ENCODE results near the gene ADGRG7. TPM values are rescaled to one million over a fixed set of nuclear protein-coding genes. Genes with fewer than 3 reads are reported as not detected.

ADGRG7 gene
- total and polyA plus RNA-seq, 9 of the 15 experiments (the other 6 are each of a cell fraction or from before 2014, with no cell fraction given), result 0.03 TPM; not detected in 7

DNA sequence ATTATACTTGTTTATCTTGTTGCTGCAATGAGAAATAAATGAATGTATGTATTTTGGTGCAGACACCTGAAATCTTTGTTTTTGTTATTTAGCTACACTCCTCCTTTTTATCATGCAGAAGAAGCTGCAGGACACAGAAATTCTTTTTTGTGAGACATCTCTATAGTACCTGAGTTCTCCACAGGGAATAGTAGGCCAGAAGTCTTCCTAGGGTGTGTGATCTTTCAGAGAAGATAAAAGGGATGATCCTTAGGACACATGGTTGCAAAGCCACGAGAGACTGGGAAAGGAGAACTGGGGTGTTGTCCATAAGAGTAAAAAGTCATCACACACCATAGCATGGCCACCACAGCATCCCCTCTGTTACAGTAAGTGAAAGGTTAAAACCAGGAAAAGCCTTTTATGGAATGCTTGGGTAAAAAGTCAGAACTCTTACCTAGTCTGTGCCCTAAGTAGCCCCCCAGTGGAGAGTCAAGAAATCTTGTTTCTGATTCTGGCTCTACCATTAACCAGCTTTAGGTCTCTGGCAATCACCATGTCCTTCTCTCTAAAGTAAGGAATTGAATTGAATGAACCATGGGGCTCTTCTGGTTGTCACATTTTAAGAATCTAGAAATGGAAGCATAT lies 31.9 kb upstream of the ADGRG7 start:
- 18% methylated on average over 1 of the region's 1 CpG for WGBS (ENCODE audit: insufficient coverage, low coverage, missing lambda C conversion rate)

DNA sequence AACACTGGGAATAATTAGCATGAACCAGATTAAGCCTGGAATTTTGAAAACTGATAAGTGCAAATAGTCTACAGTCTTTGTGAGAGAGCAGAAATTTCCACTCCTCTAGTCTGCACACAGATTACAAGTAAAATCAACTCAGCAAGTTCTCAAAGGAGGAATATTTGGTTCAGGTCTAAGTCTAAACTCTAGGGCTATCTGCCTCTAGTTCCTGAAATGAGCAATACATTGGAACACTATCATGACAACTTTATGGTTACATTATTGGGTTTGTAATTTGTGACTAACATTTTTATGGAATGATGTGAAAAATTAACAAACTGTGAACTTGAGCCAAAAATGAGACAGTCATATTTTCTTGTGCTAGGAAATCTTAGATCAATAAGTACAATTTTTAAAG lies 30.8 kb upstream of the ADGRG7 start:
- H3K27ac ChIP-seq (ENCODE audit: extremely low read depth, low read depth, low read length), result no peak overlapping the region
- no peak overlapping the region for H2AFZ ChIP-seq (ENCODE audit: low read depth, low read length)
- H4K20me1 ChIP-seq (replicated peaks; ENCODE audit: control insufficient read depth, insufficient read depth, low read length), result no peaks in the 10 kb centered on the region
- ChIA-PET POLR2A (interaction anchor here (1.0 kb wide), 1 partner anchor 755 kb away, joined by 4 read pairs; no protein-coding TSS in a partner anchor), CTCF (ENCODE audit: low intra/inter-chr PET ratio) (no interaction called here)
- no peak overlapping the region for H3K4me3 ChIP-seq
- no peak for FAIRE-seq
- H3K4me1 ChIP-seq (replicated peaks in 1 of 2; ENCODE audit: control insufficient read depth in 2 of 2, insufficient read depth in 2 of 2, low read length in 2 of 2), result no peaks in the 10 kb centered on the region
- H3K4me2 ChIP-seq (ENCODE audit: insufficient read depth, low read length), result no peak overlapping the region
- H3K79me2 ChIP-seq (ENCODE audit: control insufficient read depth, insufficient read depth, low read length), result no peaks in the 10 kb centered on the region
- H3K9me3 ChIP-seq (replicated peaks; ENCODE audit: control insufficient read depth, insufficient read depth, low read depth, low read length), result no peaks in the 10 kb centered on the region
- in situ Hi-C loops (cut with MboI), result no loop called here
- H3K27me3 ChIP-seq (ENCODE audit: control insufficient read depth in 2 of 2, insufficient read depth in 2 of 2, low read length in 2 of 2), result no peaks in the 10 kb centered on the region
- ATAC-seq, result no peak
- H3K9ac ChIP-seq (ENCODE audit: insufficient read depth in 1 of 2, low read depth in 2 of 2, low read length in 2 of 2), result no peak overlapping the region
- no peaks in the 10 kb centered on the region for H3K36me3 ChIP-seq (ENCODE audit: control insufficient read depth, insufficient read depth, low read length)
- no TSS peak for BruUV-seq (replicated peaks)
- DNase-seq (ENCODE audit: extremely low read depth in 1 of 4, low spot score in 3 of 4), result no peak
- H3K9me1 ChIP-seq (ENCODE audit: control insufficient read depth, insufficient read depth, low read length), result no peaks in the 10 kb centered on the region
- intact Hi-C loops (cut with micrococcal nuclease), result no loop called here
- TF ChIP-seq ETV5 (CRISPR knock-in tag; IDR thresholded peaks at IDR 0.05; ENCODE audit: low read depth), result no peak
- TF ChIP-seq KAT8 (IDR thresholded peaks at IDR 0.05; ENCODE audit: low read depth), result no peak
- TF ChIP-seq, protein P1, sequence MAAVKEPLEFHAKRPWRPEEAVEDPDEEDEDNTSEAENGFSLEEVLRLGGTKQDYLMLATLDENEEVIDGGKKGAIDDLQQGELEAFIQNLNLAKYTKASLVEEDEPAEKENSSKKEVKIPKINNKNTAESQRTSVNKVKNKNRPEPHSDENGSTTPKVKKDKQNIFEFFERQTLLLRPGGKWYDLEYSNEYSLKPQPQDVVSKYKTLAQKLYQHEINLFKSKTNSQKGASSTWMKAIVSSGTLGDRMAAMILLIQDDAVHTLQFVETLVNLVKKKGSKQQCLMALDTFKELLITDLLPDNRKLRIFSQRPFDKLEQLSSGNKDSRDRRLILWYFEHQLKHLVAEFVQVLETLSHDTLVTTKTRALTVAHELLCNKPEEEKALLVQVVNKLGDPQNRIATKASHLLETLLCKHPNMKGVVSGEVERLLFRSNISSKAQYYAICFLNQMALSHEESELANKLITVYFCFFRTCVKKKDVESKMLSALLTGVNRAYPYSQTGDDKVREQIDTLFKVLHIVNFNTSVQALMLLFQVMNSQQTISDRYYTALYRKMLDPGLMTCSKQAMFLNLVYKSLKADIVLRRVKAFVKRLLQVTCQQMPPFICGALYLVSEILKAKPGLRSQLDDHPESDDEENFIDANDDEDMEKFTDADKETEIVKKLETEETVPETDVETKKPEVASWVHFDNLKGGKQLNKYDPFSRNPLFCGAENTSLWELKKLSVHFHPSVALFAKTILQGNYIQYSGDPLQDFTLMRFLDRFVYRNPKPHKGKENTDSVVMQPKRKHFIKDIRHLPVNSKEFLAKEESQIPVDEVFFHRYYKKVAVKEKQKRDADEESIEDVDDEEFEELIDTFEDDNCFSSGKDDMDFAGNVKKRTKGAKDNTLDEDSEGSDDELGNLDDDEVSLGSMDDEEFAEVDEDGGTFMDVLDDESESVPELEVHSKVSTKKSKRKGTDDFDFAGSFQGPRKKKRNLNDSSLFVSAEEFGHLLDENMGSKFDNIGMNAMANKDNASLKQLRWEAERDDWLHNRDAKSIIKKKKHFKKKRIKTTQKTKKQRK (IDR thresholded peaks at IDR 0.05; ENCODE audit: borderline replicate concordance, low read depth, low read length), result no peak
- no peak for TF ChIP-seq HMG20B (CRISPR knock-in tag; IDR thresholded peaks at IDR 0.05)
- TF ChIP-seq PCBP1 (IDR thresholded peaks at IDR 0.05; ENCODE audit: low read depth, low read length, poor library complexity, severe bottlenecking), result no peak
- no peak for TF ChIP-seq ZNF668 (CRISPR knock-in tag; IDR thresholded peaks at IDR 0.05)

More for the DNA sequence above, 31.9 kb upstream of the ADGRG7 start:
- BruUV-seq (replicated peaks), result no TSS peak
- Histone ChIP-seq H3K4me3 (no peak overlapping the region), H3K27ac (ENCODE audit: extremely low read depth, low read depth, low read length) (no peak overlapping the region), H3K9ac (ENCODE audit: insufficient read depth in 1 of 2, low read depth in 2 of 2, low read length in 2 of 2) (no peak overlapping the region), H3K9me1 (ENCODE audit: control insufficient read depth, insufficient read depth, low read length) (no peaks in the 10 kb centered on the region), H4K20me1 (replicated peaks; ENCODE audit: control insufficient read depth, insufficient read depth, low read length) (no peaks in the 10 kb centered on the region), H3K9me3 (replicated peaks; ENCODE audit: control insufficient read depth, insufficient read depth, low read depth, low read length) (no peaks in the 10 kb centered on the region), H2AFZ (ENCODE audit: low read depth, low read length) (no peak overlapping the region), H3K27me3 (ENCODE audit: control insufficient read depth in 2 of 2, insufficient read depth in 2 of 2, low read length in 2 of 2) (no peaks in the 10 kb centered on the region), H3K4me2 (ENCODE audit: insufficient read depth, low read length) (no peak overlapping the region), H3K79me2 (ENCODE audit: control insufficient read depth, insufficient read depth, low read length) (no peaks in the 10 kb centered on the region), H3K36me3 (ENCODE audit: control insufficient read depth, insufficient read depth, low read length) (no peaks in the 10 kb centered on the region), H3K4me1 (replicated peaks in 1 of 2; ENCODE audit: control insufficient read depth in 2 of 2, insufficient read depth in 2 of 2, low read length in 2 of 2) (no peaks in the 10 kb centered on the region)
- FAIRE-seq, result no peak
- intact Hi-C loops (cut with micrococcal nuclease) (no loop called here), in situ Hi-C loops (cut with MboI) (no loop called here)
- no peak for DNase-seq (ENCODE audit: extremely low read depth in 1 of 4, low spot score in 3 of 4)
- ChIA-PET POLR2A (interaction anchor here (0.9 kb wide), 1 partner anchor 9 kb away, joined by 3 read pairs; no protein-coding TSS in a partner anchor), CTCF (ENCODE audit: low intra/inter-chr PET ratio) (no interaction called here)
- ATAC-seq, result no peak
- TF ChIP-seq ZNF217 (CRISPR knock-in tag; IDR thresholded peaks at IDR 0.05) (no peak), NFIX (CRISPR knock-in tag; IDR thresholded peaks at IDR 0.05; ENCODE audit: low read depth) (no peak)
- TF ChIP-seq, protein P2, sequence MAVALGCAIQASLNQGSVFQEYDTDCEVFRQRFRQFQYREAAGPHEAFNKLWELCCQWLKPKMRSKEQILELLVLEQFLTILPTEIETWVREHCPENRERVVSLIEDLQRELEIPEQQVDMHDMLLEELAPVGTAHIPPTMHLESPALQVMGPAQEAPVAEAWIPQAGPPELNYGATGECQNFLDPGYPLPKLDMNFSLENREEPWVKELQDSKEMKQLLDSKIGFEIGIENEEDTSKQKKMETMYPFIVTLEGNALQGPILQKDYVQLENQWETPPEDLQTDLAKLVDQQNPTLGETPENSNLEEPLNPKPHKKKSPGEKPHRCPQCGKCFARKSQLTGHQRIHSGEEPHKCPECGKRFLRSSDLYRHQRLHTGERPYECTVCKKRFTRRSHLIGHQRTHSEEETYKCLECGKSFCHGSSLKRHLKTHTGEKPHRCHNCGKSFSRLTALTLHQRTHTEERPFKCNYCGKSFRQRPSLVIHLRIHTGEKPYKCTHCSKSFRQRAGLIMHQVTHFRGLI (CRISPR knock-in tag; IDR thresholded peaks at IDR 0.05), result no peak
